ENCODE measurements around the gene PLK2.

PLK2 gene

DNA sequence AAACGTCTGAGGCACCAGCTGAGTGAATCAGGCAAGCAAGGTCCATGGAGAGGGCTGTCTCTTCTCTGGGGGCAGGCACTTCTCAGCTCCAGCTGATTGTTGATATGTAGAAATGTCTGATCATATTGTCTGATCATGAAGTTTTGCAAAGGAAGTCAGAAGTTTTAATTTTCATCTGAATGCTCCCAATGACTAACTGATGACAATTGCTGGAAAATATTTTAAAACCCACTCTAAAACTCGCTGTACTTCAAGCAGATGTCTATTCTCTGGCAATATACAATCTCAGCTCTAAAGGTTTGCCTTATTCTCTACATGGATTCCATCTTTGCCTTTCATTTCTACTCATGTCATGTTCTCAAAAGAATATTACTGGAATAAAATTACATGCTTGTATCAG lies 12.7 kb downstream of the PLK2 start:
- DNase-seq, result no peak

- no peak for DNase-seq
Measured at GRCh38 chr5:58446024-58446423, 13.9 kb downstream of the PLK2 start.

- no peak for DNase-seq
Measured at GRCh38 chr5:58444805-58445204, 15.1 kb downstream of the PLK2 start.

- DNase-seq, result no peak
Measured at GRCh38 chr5:58440901-58441460, 18.9 kb downstream of the PLK2 start.

DNA sequence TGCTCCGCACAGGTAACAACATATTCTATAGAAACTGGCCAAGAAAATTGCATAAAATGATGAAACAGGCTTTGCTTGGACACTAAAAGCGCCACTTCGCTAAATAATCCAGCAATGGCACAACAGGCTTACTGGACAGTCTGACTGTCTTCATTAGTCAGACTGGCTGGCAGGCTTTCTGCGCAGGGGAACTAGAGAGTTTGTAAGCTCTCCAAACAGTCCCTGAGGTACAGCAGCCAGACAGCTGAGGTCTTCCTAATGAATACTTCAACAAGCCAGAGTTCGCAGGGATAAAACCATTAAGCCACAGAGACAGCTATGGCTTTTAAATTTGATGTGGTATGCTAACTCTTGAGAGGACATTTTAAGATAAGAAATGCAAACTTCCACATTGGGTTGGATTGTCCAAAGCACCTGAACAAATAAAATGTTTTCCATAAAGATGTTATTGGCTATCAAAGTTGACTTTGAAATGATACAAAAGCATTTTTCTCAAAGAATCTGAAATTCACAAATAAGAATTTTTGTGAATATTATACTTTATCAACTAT lies 20.7 kb downstream of the PLK2 start:
- no peak for DNase-seq

DNA sequence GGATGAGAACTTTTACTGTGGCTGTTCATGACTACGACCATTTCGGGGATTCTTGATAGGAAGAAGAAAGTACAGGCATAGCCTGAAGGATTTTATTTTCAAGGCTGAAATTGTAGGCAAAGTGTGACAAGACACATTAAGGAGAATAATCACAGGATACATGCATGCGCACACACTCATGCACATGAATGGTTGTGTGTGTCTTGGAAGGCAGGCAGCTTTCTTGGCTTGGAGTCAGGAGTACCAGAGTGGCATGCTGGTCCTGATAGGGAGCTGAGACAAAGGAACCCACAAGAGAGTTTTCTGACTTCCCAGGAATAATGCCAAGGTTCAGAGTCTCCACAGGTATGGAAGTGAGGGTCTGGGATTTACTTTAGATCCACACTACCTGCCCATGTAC lies 22.2 kb downstream of the PLK2 start:
- no peak for DNase-seq

GRCh38 chr5:58431832-58432231 lies 28.1 kb downstream of the PLK2 start:
- no peak for DNase-seq

DNA sequence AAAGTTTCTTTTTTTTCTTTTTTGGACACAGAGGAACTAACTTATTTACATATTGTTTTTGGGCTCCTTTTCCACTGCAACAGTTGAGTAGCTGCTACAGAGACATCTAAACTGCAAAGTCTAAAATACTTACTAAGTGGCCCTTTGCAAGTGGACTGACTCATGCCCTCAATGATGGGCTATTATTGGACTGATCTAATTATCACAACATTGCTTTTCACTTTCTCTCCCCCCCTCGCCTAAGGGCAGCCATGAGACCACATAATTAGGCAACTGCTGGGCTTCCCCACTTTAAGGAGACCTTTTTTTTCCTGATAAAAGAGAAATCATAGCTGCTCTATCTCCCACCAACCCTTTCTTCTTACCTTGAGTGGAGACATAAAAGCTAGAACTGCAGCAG lies 47.0 kb downstream of the PLK2 start:
- DNase-seq, result no peak

DNA sequence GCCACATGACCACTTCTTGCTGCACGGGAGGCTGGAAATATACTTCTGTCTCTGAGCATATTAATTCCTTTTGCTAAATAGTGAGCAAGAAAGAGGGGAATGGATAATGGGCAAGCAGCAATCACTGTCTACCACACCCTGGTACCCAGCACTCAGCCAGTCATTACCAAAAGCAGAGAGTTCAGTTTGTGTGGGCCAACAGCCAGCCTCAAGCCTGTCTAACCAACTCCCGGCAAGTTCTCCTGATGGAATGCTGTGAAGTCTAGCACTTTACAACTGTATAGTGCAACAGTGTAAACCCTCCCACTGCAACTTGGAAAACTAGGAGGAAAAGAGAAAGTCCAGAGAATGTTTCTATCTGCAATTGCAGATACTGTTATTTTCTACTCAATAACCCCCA lies 47.8 kb downstream of the PLK2 start:
- DNase-seq, result no peak

DNA sequence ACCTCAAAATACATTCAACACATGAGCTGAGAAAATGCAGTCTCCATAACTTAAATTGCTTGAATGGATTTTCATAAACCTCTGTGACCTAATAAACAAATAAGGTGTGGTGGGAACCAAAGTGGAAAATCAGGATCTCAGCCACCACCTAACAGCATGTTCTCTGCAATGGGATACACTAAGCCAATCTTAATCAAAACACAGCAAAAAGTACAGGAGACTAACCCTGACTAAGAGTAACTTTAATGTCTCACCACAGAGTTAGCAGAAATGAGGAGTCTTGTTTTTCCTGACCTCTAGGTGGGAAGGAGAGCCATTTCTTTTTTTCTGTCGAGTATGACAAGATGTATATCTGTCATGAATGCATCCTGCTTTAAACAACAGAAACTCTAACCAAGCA lies 48.5 kb downstream of the PLK2 start:
- DNase-seq, result no peak

DNA sequence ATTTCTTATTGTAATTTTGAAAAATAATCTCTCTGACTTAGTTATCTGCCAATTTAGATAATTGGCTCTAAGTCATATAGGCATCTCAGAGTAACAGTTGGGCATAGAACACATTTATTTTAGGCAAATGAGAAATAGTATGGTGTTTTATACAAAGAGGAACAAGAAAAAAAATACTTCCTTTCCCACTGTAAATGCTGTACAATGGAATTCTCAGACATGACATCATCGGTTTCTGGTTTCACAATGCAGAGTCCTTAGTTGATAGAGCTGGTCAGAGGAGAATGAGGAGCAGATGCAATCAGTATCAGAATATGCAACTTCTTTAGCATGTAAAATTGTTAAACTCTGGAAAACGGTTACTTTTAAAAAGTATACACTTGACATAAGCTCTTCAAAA lies 49.4 kb downstream of the PLK2 start:
- DNase-seq, result no peak

DNA sequence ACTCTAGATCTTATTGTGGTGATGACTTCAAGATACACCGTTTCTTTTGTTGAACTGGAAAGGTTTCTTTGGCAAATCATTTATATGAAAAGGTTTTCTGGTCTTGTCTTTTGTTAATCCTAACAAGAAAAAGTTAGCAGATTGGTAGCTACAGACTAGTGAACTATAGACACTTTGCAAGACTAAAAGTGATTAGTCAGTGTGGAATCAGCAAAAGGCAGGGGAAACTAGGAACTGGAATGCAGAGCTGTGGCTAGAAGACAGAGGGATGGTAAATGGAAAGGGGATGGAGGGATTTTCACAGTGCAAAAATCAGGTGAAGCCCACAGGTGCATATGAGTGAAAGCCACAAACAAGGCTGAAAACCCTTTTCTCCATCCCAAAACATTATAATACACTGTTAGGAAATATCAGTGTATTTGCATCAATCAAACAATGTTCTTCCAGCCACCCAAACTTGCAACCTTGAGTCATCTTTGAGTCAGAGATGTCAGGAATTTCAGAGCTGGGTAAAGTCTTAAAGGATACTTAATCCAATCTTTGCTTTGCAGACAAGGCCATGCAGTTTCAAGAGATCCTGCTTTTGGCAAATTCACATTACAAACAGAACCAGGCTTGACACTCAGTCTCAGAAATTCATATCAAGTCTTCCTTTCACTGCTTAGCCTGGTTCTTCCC lies 52.7 kb downstream of the PLK2 start:
- no peak for DNase-seq

DNA sequence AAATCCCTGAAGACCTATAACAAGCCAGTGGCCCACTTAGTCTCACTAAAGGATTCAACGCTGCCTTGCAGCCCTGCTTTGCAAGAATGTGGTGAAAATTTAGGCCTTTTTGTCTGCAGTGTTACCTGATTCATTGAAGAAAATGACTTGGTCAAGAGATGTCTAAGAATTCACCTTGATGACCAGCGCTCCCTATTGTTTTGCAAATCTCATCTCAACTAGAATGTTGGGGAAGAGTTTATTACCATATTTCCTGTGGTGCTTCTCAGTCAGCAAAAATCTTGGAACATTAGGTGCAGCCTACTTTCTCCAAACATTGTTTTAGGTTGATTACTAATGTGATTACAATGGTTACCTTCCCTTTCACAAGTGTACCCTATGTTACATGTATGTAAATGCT lies 53.5 kb downstream of the PLK2 start:
- no peak for DNase-seq

DNA sequence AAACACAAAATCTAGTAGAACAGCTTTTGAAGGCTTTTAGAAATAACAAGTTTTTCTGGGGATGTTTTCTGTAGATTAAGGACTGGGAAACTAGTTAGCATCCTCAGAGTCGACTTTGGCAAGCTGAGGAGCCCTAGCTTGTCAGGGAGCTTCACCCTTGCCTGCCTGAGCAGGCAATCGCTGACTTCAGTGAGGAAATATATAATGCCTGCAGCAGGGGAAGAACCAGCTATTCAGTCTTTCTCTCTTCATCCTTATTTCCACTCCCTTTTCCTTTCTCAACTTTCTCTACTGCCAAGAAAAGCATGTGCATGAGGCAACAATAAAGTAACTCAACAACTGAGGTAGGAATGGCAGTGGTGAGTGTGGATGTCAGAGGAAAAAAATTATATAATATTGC lies 54.7 kb downstream of the PLK2 start:
- DNase-seq, result no peak

DNA sequence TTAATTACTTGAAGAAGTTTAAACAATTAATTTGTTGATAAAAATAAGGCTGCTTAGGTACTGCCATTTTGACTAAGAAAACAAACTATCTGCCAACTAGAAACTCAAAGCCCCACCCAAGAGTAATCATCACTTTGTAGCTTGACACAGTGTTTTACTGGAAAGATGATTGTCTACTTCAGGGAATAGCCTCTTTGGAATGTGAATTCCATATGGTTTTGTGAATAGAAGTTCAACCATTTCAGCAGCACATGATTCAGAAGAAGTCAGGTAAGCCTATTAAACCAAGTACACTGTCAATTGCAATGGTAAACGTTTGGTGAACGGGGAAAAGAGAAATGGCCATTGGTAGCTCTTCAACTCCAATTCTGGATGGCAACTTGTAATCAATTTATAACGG lies 55.2 kb downstream of the PLK2 start:
- DNase-seq, result no peak
